Measurements from ENCODE around the gene MYO3B. TPM values are rescaled to one million over a fixed set of nuclear protein-coding genes. Genes with fewer than 3 reads are reported as not detected.

The MYO3B gene
- total RNA-seq, result under 0.01 TPM in 1 of 2 replicates, not detected in the other

GRCh38 chr2:170177950-170178781 is at the start of gene MYO3B:
TSS of gene MYO3B (plus strand) at chr2:170178147. CDS start at chr2:170178288, 141 bp downstream.

